K562 (cell line): Measurements from ENCODE around the gene TRMT1. TPM values are rescaled to one million over a fixed set of nuclear protein-coding genes. Genes with fewer than 3 reads are reported as not detected.

ENCODE experiments used
- CCNT2 ChIP-seq: IDR thresholded peaks from 2 replicates; pipeline ENCODE4 v1.6.1; 2011; ENCODE audit warnings: borderline replicate concordance, low read depth, mild to moderate bottlenecking, moderate library complexity, mixed read lengths, low read length; ENCODE audit not compliant: insufficient read length; ENCODE audit errors: extremely low read depth
- FOSL1 ChIP-seq: fragments of 200-800 bp; sonication (Bioruptor generic); conservative IDR thresholded peaks from 2 replicates; pipeline ENCODE4 v1.6.1; 2016; ENCODE audit warnings: missing genetic modification characterization, missing compliant biosample characterization
- FOXJ2 ChIP-seq: fragments of 200-800 bp; sonication (Bioruptor generic); IDR thresholded peaks from 2 replicates; pipeline ENCODE4 v1.6.1; 2016; ENCODE audit warnings: missing genetic modification characterization, missing compliant biosample characterization
- HMGN3 ChIP-seq: IDR thresholded peaks from 2 replicates; pipeline ENCODE4 v1.6.1; 2011; ENCODE audit warnings: borderline replicate concordance, low read depth, mild to moderate bottlenecking, mixed read lengths, low read length; ENCODE audit not compliant: insufficient read length; ENCODE audit errors: extremely low read depth
- HNRNPLL ChIP-seq: fragments of 200-400 bp; formaldehyde crosslinking; IDR thresholded peaks from 2 replicates; pipeline ENCODE4 v1.6.1; 2017; ENCODE audit warnings: low read length, low read depth, mild to moderate bottlenecking; ENCODE audit not compliant: poor library complexity, severe bottlenecking
- JUN ChIP-seq, 2 experiments: sonication (generic) in 1 of 2; formaldehyde crosslinking in 1 of 2; IDR thresholded peaks; 2 replicates each; pipeline versions ENCODE4 v1.6.1 to v1.8.0; 2012 to 2022; ENCODE audit warnings: borderline replicate concordance in 2 of 2, mild to moderate bottlenecking in 2 of 2, improper control_type of control experiment in 1 of 2, low read depth in 1 of 2, low read length in 1 of 2, missing genetic modification reagents in 1 of 2
- KLF16 ChIP-seq: IDR thresholded peaks from 2 replicates; pipeline ENCODE4 v1.6.1; 2016; ENCODE audit warnings: antibody characterized with exemption
- POLR3G ChIP-seq: IDR thresholded peaks from 2 replicates; pipeline ENCODE4 v1.6.1; 2011; ENCODE audit not compliant: insufficient read length, insufficient replicate concordance; ENCODE audit errors: extremely low read depth
- RUNX1 ChIP-seq: sonication (generic); IDR thresholded peaks from 2 replicates; pipeline ENCODE4 v1.6.1; 2016; ENCODE audit warnings: antibody characterized with exemption, low read depth
- VEZF1 ChIP-seq: fragments of 200-800 bp; sonication (Bioruptor generic); IDR thresholded peaks from 2 replicates; pipeline ENCODE4 v1.6.1; 2017; ENCODE audit warnings: missing genetic modification characterization, missing compliant biosample characterization
- ZNF347 ChIP-seq: fragments of 450-650 bp; formaldehyde crosslinking; IDR thresholded peaks from 2 replicates; pipeline ENCODE4 v1.4.0; 2020; ENCODE audit warnings: low read depth, mild to moderate bottlenecking, moderate library complexity
- polyA plus RNA-seq, 8 experiments: library from polyadenylated mRNA; depleted of rRNA in 4 of 8; stranded (reverse) in 5 of 8; unstranded in 3 of 8; fragments of >200 nt; fragmentation: Nextera tagmentation in 2 of 8; fragmentation: Illumina TruSeq in 1 of 8; extraction: Ambion mirVana in 2 of 8; extraction: Trizol in 1 of 8; gene quantifications; 2 replicates each; pipeline versions ENCODE4 v1.2.1 to v1.2.3, GENCODE V29; 2011 to 2014; ENCODE audit warnings: inconsistent platforms in 1 of 8, missing spikeins in 1 of 8
- total RNA-seq, 7 experiments: library from RNA; depleted of rRNA in 6 of 7; stranded (reverse); fragments of >200 nt in 6 of 7; fragmentation: Illumina TruSeq in 2 of 7; extraction: Trizol in 2 of 7; gene quantifications; 2 replicates each; pipeline versions ENCODE4 v1.2.1 to v1.2.3, GENCODE V29; 2011 to 2021; ENCODE audit warnings: low replicate concordance in 1 of 7
- TF ChIP-seq, protein P1 (sequence below): fragments of 200-600 bp; sonication (generic); IDR thresholded peaks from one replicate; pipeline ENCODE4 v1.6.1; 2012; ENCODE audit warnings: mild to moderate bottlenecking, low read depth, low read length, inconsistent platforms

The TRMT1 gene
- total and polyA plus RNA-seq, 9 of the 15 experiments (the other 6 are each of a cell fraction or from before 2014, with no cell fraction given): 5.8 to 158 (median 54.3) TPM

GRCh38 chr19:13102666-13103580 lies 13.6 kb downstream of the TRMT1 start, which contains the start of gene LYL1 (continued):
- TF ChIP-seq, protein P1, sequence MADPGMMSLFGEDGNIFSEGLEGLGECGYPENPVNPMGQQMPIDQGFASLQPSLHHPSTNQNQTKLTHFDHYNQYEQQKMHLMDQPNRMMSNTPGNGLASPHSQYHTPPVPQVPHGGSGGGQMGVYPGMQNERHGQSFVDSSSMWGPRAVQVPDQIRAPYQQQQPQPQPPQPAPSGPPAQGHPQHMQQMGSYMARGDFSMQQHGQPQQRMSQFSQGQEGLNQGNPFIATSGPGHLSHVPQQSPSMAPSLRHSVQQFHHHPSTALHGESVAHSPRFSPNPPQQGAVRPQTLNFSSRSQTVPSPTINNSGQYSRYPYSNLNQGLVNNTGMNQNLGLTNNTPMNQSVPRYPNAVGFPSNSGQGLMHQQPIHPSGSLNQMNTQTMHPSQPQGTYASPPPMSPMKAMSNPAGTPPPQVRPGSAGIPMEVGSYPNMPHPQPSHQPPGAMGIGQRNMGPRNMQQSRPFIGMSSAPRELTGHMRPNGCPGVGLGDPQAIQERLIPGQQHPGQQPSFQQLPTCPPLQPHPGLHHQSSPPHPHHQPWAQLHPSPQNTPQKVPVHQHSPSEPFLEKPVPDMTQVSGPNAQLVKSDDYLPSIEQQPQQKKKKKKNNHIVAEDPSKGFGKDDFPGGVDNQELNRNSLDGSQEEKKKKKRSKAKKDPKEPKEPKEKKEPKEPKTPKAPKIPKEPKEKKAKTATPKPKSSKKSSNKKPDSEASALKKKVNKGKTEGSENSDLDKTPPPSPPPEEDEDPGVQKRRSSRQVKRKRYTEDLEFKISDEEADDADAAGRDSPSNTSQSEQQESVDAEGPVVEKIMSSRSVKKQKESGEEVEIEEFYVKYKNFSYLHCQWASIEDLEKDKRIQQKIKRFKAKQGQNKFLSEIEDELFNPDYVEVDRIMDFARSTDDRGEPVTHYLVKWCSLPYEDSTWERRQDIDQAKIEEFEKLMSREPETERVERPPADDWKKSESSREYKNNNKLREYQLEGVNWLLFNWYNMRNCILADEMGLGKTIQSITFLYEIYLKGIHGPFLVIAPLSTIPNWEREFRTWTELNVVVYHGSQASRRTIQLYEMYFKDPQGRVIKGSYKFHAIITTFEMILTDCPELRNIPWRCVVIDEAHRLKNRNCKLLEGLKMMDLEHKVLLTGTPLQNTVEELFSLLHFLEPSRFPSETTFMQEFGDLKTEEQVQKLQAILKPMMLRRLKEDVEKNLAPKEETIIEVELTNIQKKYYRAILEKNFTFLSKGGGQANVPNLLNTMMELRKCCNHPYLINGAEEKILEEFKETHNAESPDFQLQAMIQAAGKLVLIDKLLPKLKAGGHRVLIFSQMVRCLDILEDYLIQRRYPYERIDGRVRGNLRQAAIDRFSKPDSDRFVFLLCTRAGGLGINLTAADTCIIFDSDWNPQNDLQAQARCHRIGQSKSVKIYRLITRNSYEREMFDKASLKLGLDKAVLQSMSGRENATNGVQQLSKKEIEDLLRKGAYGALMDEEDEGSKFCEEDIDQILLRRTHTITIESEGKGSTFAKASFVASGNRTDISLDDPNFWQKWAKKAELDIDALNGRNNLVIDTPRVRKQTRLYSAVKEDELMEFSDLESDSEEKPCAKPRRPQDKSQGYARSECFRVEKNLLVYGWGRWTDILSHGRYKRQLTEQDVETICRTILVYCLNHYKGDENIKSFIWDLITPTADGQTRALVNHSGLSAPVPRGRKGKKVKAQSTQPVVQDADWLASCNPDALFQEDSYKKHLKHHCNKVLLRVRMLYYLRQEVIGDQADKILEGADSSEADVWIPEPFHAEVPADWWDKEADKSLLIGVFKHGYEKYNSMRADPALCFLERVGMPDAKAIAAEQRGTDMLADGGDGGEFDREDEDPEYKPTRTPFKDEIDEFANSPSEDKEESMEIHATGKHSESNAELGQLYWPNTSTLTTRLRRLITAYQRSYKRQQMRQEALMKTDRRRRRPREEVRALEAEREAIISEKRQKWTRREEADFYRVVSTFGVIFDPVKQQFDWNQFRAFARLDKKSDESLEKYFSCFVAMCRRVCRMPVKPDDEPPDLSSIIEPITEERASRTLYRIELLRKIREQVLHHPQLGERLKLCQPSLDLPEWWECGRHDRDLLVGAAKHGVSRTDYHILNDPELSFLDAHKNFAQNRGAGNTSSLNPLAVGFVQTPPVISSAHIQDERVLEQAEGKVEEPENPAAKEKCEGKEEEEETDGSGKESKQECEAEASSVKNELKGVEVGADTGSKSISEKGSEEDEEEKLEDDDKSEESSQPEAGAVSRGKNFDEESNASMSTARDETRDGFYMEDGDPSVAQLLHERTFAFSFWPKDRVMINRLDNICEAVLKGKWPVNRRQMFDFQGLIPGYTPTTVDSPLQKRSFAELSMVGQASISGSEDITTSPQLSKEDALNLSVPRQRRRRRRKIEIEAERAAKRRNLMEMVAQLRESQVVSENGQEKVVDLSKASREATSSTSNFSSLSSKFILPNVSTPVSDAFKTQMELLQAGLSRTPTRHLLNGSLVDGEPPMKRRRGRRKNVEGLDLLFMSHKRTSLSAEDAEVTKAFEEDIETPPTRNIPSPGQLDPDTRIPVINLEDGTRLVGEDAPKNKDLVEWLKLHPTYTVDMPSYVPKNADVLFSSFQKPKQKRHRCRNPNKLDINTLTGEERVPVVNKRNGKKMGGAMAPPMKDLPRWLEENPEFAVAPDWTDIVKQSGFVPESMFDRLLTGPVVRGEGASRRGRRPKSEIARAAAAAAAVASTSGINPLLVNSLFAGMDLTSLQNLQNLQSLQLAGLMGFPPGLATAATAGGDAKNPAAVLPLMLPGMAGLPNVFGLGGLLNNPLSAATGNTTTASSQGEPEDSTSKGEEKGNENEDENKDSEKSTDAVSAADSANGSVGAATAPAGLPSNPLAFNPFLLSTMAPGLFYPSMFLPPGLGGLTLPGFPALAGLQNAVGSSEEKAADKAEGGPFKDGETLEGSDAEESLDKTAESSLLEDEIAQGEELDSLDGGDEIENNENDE: no peak
- TF ChIP-seq RUNX1 (peak; percentile 75; the same call in 1 of the 2 replicates), VEZF1 (CRISPR knock-in tag) (peak; percentile 97), KLF16 (peak; percentile 96), JUN (IDR thresholded peaks at IDR 0.05; ENCODE audit: borderline replicate concordance, low read depth, low read length) (no peak), JUN (CRISPR knock-in tag; IDR thresholded peaks at IDR 0.05; ENCODE audit: borderline replicate concordance) (no peak), ZNF347 (CRISPR knock-in tag) (no peak), HNRNPLL (peak; percentile 68), FOSL1 (tag) (peak; percentile 73), CCNT2 (peak; percentile 100), POLR3G (no peak), HMGN3 (peak; percentile 100), FOXJ2 (tag) (peak; percentile 49; the same call in 1 of the 2 replicates)
